Gastrocnemius medialis (tissue), 4 donors: ENCODE measurements around the gene EHD4. TPM values are rescaled to one million over a fixed set of nuclear protein-coding genes. Genes with fewer than 3 reads are reported as not detected.

ENCODE experiments used
- ATAC-seq, 2 donors: fragments of 150-250 bp; one replicate each; pipeline ENCODE4 v1.9.1; 2016
- DNase-seq, 2 donors: peaks; one replicate each; pipeline ENCODE4 v3.0.0-alpha.2; 2019
- H3K27ac ChIP-seq, 4 donors: fragments of 200-600 bp; sonication (generic); 1 replicate in 1 of 4; 2 replicates in 3 of 4; pipeline ENCODE4 v1.5.1; 2016 to 2018; ENCODE audit warnings: mild to moderate bottlenecking in 2 of 4, moderate library complexity in 1 of 4
- H3K27me3 ChIP-seq, 3 donors: fragments of 200-600 bp; sonication (generic) in 2 of 3; 1 replicate in 1 of 3; 2 replicates in 2 of 3; pipeline versions ENCODE4 v1.5.1 to v1.6.0; 2016 to 2019; ENCODE audit warnings: mild to moderate bottlenecking in 1 of 3, moderate library complexity in 1 of 3
- H3K36me3 ChIP-seq, 2 donors: fragments of 200-600 bp; sonication (generic) in 1 of 2; one replicate each; pipeline ENCODE4 v1.5.1; 2017 to 2018
- H3K4me1 ChIP-seq, 2 donors: fragments of 200-600 bp; sonication (generic) in 1 of 2; one replicate each; pipeline ENCODE4 v1.5.1; 2016 to 2017; ENCODE audit warnings: mild to moderate bottlenecking in 2 of 2
- H3K4me3 ChIP-seq, 4 donors: fragments of 200-600 bp; sonication (generic) in 3 of 4; 1 replicate in 1 of 4; 2 replicates in 3 of 4; pipeline ENCODE4 v1.5.1; 2016 to 2019; ENCODE audit warnings: mild to moderate bottlenecking in 2 of 4
- H3K9me3 ChIP-seq, 3 donors: fragments of 200-600 bp; sonication (generic) in 2 of 3; 1 replicate in 1 of 3; 2 replicates in 2 of 3; pipeline ENCODE4 v1.5.1; 2016 to 2019
- CTCF ChIP-seq, 5 experiments: fragments of 450-650 bp in 3 of 5; fragments of 200-600 bp in 2 of 5; sonication (generic) in 2 of 5; IDR thresholded peaks in 4 of 5; conservative IDR thresholded peaks in 1 of 5; 1 replicate in 4 of 5; 2 replicates in 1 of 5; pipeline ENCODE4 v1.5.1; 2016 to 2019; ENCODE audit warnings: antibody characterized with exemption in 5 of 5, mild to moderate bottlenecking in 3 of 5, moderate library complexity in 3 of 5
- POLR2A ChIP-seq, 2 donors: fragments of 450-650 bp; IDR thresholded peaks; one replicate each; pipeline ENCODE4 v1.6.1; 2017; ENCODE audit warnings: antibody characterized with exemption in 2 of 2, mild to moderate bottlenecking in 2 of 2, moderate library complexity in 2 of 2
- in situ Hi-C, 4 donors: fragments of 200-750 bp; cut with MboI; loops; one replicate each; pipeline versions ENCODE4 v1.15.0 to v1.8.0; 2017; ENCODE audit warnings: low sequenced_read_pairs in 4 of 4
- intact Hi-C: fragments of 100-400 bp; cut with DNase I; formaldehyde crosslinking; loops from one replicate; pipeline ENCODE4 v1.15.1; 2023; ENCODE audit warnings: low total_unique reads
- total RNA-seq, 4 donors: library from RNA; depleted of rRNA; stranded (reverse); fragments of >200 nt; gene quantifications; one replicate each; pipeline versions ENCODE4 v1.1.0 to v1.2.3, GENCODE V29; 2016

Gene EHD4
- total RNA-seq, 4 donors from 2014 or later = 3.8 to 7.1 (median 4.3) TPM

GRCh38 chr15:41905036-41905793, 67.1 kb downstream of the EHD4 start:
- H3K4me1 ChIP-seq = peaks cover 7 to 11% of the 10 kb centered on the region in 2 donors
- intact Hi-C loops = no loop called here

GRCh38 chr15:41904541-41905005, 67.8 kb downstream of the EHD4 start:
- intact Hi-C loops = loop anchor here (5.0 kb wide), 1 partner anchor 77 kb away; the partner anchor contains the start of gene JMJD7
- peak; percentile 53 to 79 (median 66) for TF ChIP-seq CTCF (IDR thresholded peaks at IDR 0.05 in 4 of 5, conservative IDR thresholded peaks at IDR 0.05 in 1 of 5)
- no peak for TF ChIP-seq POLR2A (IDR thresholded peaks at IDR 0.05)
- H3K4me1 ChIP-seq = peaks cover 7 to 11% of the 10 kb centered on the region in 2 donors

More at GRCh38 chr15:41905036-41905793, 67.1 kb downstream of the EHD4 start:
- in situ Hi-C loops = no loop called here
- ATAC-seq (peak; percentile 34 to 51), DNase-seq (no peak)
- Histone ChIP-seq H3K27me3 (no peaks in the 10 kb centered on the region), H3K27ac (peak overlapping the region in 2 of 4 donors; percentile 36 to 41), H3K36me3 (peaks cover 0 to 17% of the 10 kb centered on the region in 2 donors), H3K4me3 (no peak overlapping the region), H3K9me3 (no peaks in the 10 kb centered on the region)
- TF ChIP-seq CTCF (IDR thresholded peaks at IDR 0.05 in 4 of 5, conservative IDR thresholded peaks at IDR 0.05 in 1 of 5) (no peak), POLR2A (IDR thresholded peaks at IDR 0.05) (no peak)

GRCh38 chr15:41903782-41904181, 68.6 kb downstream of the EHD4 start:
- no peak overlapping the region for H3K27ac ChIP-seq
- no peak for ATAC-seq
- H3K4me1 ChIP-seq = peaks cover 7 to 11% of the 10 kb centered on the region in 2 donors

More at GRCh38 chr15:41904541-41905005, 67.8 kb downstream of the EHD4 start:
- DNase-seq = peak in 1 of 2 donors; percentile 42
- no peaks in the 10 kb centered on the region for H3K9me3 ChIP-seq
- in situ Hi-C loops = no loop called here
- peaks cover 0 to 20% of the 10 kb centered on the region in 2 donors for H3K36me3 ChIP-seq
- no peak overlapping the region for H3K4me3 ChIP-seq
- H3K27me3 ChIP-seq = no peaks in the 10 kb centered on the region
- peak; percentile 46 to 75 for ATAC-seq
- peak overlapping the region in 2 of 4 donors; percentile 36 to 41 for H3K27ac ChIP-seq

GRCh38 chr15:41901431-41901830, 70.9 kb downstream of the EHD4 start:
- no peak overlapping the region for H3K27ac ChIP-seq
- no peaks in the 10 kb centered on the region for H3K9me3 ChIP-seq
- H3K4me3 ChIP-seq = no peak overlapping the region
- H3K36me3 ChIP-seq = peaks cover 0 to 10% of the 10 kb centered on the region in 2 donors
- intact Hi-C loops (loop anchor here (5.0 kb wide), 1 partner anchor 74 kb away; the partner anchor contains the start of gene JMJD7), in situ Hi-C loops (no loop called here)
- no peaks in the 10 kb centered on the region for H3K27me3 ChIP-seq
- no peak for TF ChIP-seq POLR2A (IDR thresholded peaks at IDR 0.05)
- DNase-seq = no peak
- peaks cover 7 to 11% of the 10 kb centered on the region in 2 donors for H3K4me1 ChIP-seq
- ATAC-seq = no peak

More at GRCh38 chr15:41903782-41904181, 68.6 kb downstream of the EHD4 start:
- Histone ChIP-seq H3K9me3 (no peaks in the 10 kb centered on the region), H3K4me3 (no peak overlapping the region), H3K27me3 (no peaks in the 10 kb centered on the region), H3K36me3 (peaks cover 0 to 15% of the 10 kb centered on the region in 2 donors)
- no peak for DNase-seq
- TF ChIP-seq POLR2A (IDR thresholded peaks at IDR 0.05) (no peak), CTCF (IDR thresholded peaks at IDR 0.05 in 4 of 5, conservative IDR thresholded peaks at IDR 0.05 in 1 of 5) (no peak)
- in situ Hi-C loops (no loop called here), intact Hi-C loops (loop anchor here (2.0 to 5.0 kb wide), 2 partner anchors 76 to 129 kb away; partner anchors contain the start of genes JMJD7 and MAPKBP1)
